ENCODE measurements around the gene NUAK2. TPM values are rescaled to one million over a fixed set of nuclear protein-coding genes. Genes with fewer than 3 reads are reported as not detected.
A peak's percentile ranks its signal among the peaks of the same experiment; 100 is the strongest.

The NUAK2 gene
- total and polyA plus RNA-seq, 4 donors, result 4.2 to 14.1 (median 9.2) TPM

GRCh38 chr1:205291596-205291995 is 29.9 kb downstream of the NUAK2 start:
- WGBS, 2 donors, result 87 to 93% methylated on average over 6 of the region's 6 CpGs
- Histone ChIP-seq H3K27me3 (ENCODE audit: control insufficient read depth in 3 of 3, insufficient read depth in 3 of 3, low read length in 2 of 3) (no peaks in the 10 kb centered on the region), H3K4me3 (no peak overlapping the region), H3K9ac (ENCODE audit: insufficient read depth in 1 of 2, low read length in 2 of 2) (no peak overlapping the region), H3K4me1 (ENCODE audit: control insufficient read depth in 5 of 5, insufficient read depth in 5 of 5, low read length in 5 of 5) (peaks cover 0 to 13% (median 4%) of the 10 kb centered on the region in 5 donors), H3K36me3 (ENCODE audit: control insufficient read depth in 4 of 4, insufficient read depth in 4 of 4, low read length in 4 of 4) (no peaks in the 10 kb centered on the region), H3K27ac (ENCODE audit: low read depth in 1 of 2, low read length in 1 of 2) (no peak overlapping the region), H3K9me3 (ENCODE audit: control insufficient read depth in 4 of 4, insufficient read depth in 3 of 4, low read length in 3 of 4) (no peaks in the 10 kb centered on the region)
- no peak for DNase-seq
- ATAC-seq (ENCODE audit: insufficient read depth, low FRiP score), result no peak
- TF ChIP-seq CTCF (IDR thresholded peaks at IDR 0.05; ENCODE audit: control extremely low read depth, extremely low read depth), result no peak

- Histone ChIP-seq H3K27ac (ENCODE audit: low read depth in 1 of 2, low read length in 1 of 2) (peak overlapping the region in 1 of 2 donors; percentile 75), H3K9ac (ENCODE audit: insufficient read depth in 1 of 2, low read length in 2 of 2) (no peak overlapping the region), H3K27me3 (ENCODE audit: control insufficient read depth in 3 of 3, insufficient read depth in 3 of 3, low read length in 2 of 3) (no peaks in the 10 kb centered on the region), H3K4me1 (ENCODE audit: control insufficient read depth in 5 of 5, insufficient read depth in 5 of 5, low read length in 5 of 5) (peaks cover 0 to 16% (median 11%) of the 10 kb centered on the region in 5 donors), H3K9me3 (ENCODE audit: control insufficient read depth in 4 of 4, insufficient read depth in 3 of 4, low read length in 3 of 4) (no peaks in the 10 kb centered on the region), H3K36me3 (ENCODE audit: control insufficient read depth in 4 of 4, insufficient read depth in 4 of 4, low read length in 4 of 4) (no peaks in the 10 kb centered on the region), H3K4me3 (no peak overlapping the region)
- peak; percentile 26 to 52 (median 26) for DNase-seq
- peak; percentile 63 for ATAC-seq (ENCODE audit: insufficient read depth, low FRiP score)
- TF ChIP-seq CTCF (IDR thresholded peaks at IDR 0.05; ENCODE audit: control extremely low read depth, extremely low read depth), result no peak
- WGBS, 2 donors, result 28 to 47% methylated on average over 8 of the region's 8 CpGs
These were observed 33.6 kb downstream of the NUAK2 start for GRCh38 chr1:205287767-205288559.

DNA sequence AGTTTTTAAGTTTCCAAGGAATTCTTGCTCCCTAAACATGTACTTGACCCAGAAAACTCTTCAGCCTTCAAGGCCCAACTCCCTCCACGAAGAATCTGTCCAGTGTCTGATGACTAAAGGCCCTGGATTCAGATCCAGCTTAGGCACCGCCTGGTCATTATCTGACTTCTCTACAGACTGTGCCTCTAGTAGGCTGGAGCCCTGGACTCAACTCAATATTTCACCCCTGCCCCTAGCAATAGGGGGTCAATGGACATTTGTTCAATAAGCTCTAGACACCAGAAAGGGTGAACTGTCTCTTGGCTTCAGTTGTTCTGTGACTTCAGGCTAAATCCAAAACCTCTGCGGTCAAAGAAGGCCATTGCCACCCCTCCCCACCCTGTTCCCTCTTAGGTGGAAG is 34.5 kb downstream of the NUAK2 start:
- ATAC-seq (ENCODE audit: insufficient read depth, low FRiP score) (no peak), DNase-seq (no peak)
- Histone ChIP-seq H3K27ac (ENCODE audit: low read depth in 1 of 2, low read length in 1 of 2) (no peak overlapping the region), H3K9me3 (ENCODE audit: control insufficient read depth in 4 of 4, insufficient read depth in 3 of 4, low read length in 3 of 4) (no peaks in the 10 kb centered on the region), H3K36me3 (ENCODE audit: control insufficient read depth in 4 of 4, insufficient read depth in 4 of 4, low read length in 4 of 4) (no peaks in the 10 kb centered on the region), H3K4me3 (no peak overlapping the region), H3K9ac (ENCODE audit: insufficient read depth in 1 of 2, low read length in 2 of 2) (no peak overlapping the region), H3K27me3 (ENCODE audit: control insufficient read depth in 3 of 3, insufficient read depth in 3 of 3, low read length in 2 of 3) (no peaks in the 10 kb centered on the region), H3K4me1 (ENCODE audit: control insufficient read depth in 5 of 5, insufficient read depth in 5 of 5, low read length in 5 of 5) (peaks cover 0 to 16% (median 11%) of the 10 kb centered on the region in 5 donors)
- 88 to 94% methylated on average over 3 of the region's 3 CpGs for WGBS, 2 donors
- no peak for TF ChIP-seq CTCF (IDR thresholded peaks at IDR 0.05; ENCODE audit: control extremely low read depth, extremely low read depth)
